IPS-11a (cell line): ENCODE data around the gene CDYL.

ENCODE experiments used
- H3K4me3 ChIP-seq: one replicate; pipeline ENCODE4 v1.5.1; 2013; ENCODE audit warnings: low read depth, low read length, control low read depth

The CDYL gene

DNA sequence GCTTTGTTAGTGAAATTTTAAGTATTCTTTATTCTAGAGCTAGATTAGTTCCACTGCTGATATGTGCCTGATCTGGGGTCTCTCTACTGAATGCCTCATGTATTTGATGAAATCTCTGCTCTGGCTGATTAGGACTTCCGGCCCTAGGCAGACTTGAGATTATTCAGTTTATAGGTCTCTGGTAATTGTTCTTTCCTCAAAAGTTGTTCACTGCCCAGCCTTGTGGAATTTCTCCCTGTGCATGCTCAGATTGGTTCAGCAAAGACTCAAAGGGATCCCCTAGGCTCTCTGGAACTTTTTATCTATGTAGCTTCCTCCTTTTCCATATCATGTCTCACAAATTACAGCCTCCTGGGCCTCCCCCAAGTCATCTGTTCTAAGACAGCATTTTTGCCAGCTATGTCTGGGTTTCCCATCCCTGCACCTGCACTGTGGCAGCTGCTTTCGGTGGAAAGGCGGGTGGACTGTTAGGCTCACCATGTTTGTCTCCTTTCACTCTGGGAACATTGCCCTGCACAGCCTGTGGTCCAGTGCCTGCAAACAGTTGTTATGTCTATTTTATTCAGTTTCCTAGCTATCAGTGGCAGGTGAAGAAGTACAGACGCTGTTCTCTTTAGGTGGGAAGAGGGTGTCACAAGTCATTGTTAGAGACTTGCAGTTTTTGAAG is 154.0 kb downstream of the CDYL start:
- H3K4me3 ChIP-seq: no peak overlapping the region

DNA sequence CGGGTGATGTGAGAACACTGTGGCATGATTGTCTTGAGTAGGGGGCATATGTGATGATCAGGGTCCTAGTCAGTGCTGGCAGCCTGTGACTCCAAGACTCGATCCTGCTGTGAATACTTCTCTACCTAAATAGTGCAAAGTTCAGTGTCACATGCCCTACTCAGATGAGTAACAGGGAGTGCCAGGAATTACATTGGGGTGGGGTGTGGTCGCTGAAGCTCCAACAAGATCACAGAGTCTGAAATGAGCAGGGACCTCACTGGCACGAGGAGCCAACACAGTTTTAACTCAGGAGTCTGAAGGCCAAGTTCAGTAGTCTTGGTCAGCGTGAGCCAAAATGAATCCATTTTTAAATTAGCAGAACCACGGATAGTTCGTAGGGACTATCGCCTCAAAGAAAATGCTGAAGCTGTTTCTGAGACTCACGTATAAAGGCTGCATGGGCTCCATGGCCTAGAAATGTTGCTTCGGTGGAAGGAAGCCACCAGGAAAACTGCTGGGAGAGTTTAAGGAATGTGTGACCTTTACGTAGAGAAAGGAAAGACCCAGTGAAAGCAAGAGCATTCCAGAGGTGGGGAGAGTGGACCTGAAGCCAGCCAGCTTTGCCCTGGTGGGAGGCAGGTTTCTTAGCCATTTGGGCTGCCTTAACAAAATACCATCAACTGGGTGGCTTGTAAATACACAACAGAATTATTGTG is 155.5 kb downstream of the CDYL start:
- no peak overlapping the region for H3K4me3 ChIP-seq

GRCh38 chr6:4932228-4932903 is 156.2 kb downstream of the CDYL start:
- H3K4me3 ChIP-seq: no peak overlapping the region

DNA sequence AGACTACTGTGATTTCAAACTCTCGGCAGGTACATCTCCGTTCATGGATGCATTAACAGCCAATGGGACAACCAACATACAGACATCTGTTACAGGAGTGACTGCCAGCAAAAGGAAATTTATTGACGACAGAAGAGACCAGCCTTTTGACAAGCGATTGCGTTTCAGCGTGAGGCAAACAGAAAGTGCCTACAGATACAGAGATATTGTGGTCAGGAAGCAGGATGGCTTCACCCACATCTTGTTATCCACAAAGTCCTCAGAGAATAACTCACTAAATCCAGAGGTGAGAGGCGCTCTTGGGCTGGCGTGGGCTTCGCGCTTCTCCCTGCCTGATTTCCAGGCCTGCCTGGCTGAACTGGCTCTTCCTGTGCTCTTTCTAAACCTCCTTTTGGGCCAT is 159.3 kb downstream of the CDYL start:
- no peak overlapping the region for H3K4me3 ChIP-seq

- no peak overlapping the region for H3K4me3 ChIP-seq
Observed at GRCh38 chr6:4935975-4936680, 159.9 kb downstream of the CDYL start.

DNA sequence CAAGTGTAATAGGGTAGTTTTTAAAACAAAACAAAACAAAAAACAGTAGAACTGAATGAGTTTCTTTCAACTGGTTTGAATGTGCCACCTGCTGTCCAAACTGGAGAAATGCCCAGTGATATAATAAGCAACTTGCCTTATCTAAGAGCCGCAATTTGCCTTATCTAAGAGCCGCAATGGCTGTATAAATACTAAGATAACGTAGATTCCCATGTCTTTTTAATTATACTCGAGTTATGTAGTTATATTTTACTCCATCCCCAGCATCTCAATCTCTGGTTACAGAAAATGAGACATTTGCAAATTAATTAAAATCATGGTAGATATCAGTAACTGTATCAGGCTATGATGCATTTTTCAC is 160.5 kb downstream of the CDYL start:
- no peak overlapping the region for H3K4me3 ChIP-seq

GRCh38 chr6:4937414-4937813 is 161.2 kb downstream of the CDYL start:
- no peak overlapping the region for H3K4me3 ChIP-seq

- no peak overlapping the region for H3K4me3 ChIP-seq
Observed at GRCh38 chr6:4939241-4939640, 163.0 kb downstream of the CDYL start.

DNA sequence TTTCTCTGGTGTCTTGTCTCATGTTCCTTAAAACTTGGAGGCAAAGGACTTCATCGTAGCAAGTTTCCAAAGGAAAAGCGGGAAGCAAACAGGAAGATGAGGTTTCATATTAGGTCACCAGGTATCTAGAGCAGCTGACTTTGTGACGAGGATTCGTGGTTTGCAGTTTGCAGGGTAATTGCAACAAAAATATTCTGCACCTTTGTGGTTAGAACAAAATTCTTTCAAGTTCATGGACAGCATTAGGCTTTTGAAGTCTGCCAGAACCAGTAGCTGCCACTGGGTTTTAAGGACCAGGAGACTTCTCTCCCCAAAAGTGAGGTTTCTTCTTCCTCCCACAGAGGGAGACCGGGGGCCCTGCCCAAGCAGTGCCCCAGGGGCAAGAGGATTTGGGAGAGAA is 164.2 kb downstream of the CDYL start:
- no peak overlapping the region for H3K4me3 ChIP-seq

- H3K4me3 ChIP-seq: no peak overlapping the region
Observed at GRCh38 chr6:4941782-4942672, 165.8 kb downstream of the CDYL start.

GRCh38 chr6:4942673-4943009 is 166.4 kb downstream of the CDYL start:
- H3K4me3 ChIP-seq: no peak overlapping the region

DNA sequence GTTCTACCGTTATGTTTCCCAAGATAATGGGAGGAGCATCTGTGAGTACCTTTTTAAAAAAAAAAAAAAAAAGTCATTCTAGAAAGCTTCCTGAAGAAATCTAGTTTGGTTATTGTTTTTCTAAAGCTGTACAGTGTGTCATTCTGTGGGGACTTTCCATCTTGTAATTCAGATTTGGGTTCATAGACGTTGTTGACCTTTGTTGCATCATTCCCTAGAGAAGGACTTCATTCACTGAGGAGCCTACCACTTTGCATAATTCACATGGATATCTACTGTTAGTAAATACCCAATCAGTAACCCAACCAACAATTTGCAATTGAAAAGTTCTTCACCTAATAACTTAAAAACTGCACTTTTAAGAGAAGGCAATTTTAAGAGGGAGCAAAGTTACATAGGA is 167.5 kb downstream of the CDYL start:
- no peak overlapping the region for H3K4me3 ChIP-seq

- H3K4me3 ChIP-seq: no peak overlapping the region
Observed at GRCh38 chr6:4944325-4944724, 168.1 kb downstream of the CDYL start.

DNA sequence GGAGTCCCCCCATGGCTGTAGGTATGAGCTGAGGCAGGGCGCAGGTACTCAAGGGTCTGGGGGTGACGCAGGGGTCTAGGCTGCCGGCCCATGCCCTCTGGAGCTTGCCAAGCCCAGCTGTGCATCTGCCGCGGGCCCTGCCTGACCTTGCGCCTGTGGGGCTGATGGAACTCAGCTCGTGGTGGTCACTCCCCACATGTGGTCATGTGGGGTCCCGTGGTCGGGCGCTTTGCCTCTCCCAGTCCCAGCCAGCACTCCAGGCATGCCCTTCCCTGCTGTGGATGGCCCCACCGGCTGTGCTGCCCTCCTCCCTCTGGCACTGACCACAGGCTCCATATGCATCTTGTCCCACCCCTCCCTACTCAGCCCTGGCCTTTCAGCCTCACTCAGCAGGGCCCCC is 170.3 kb downstream of the CDYL start:
- no peak overlapping the region for H3K4me3 ChIP-seq

DNA sequence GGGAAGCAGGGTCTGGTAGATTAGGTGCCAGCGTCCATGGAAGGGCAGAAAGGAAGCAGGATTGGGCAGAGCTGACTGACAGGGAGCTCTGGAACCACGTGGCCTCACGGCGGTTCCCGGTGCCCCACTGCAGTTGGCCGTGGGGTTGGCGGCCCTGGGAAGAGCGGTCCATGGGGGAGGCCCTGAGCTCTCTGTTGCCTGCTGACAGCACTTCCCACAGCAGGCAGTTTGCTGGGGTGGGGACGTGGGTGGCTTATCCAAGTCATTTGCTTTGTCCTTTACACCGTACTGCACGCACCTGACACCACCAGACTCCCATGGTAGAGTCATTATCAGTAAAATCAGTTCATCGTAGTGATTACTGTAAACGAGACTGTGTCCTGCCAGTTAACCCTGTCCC is 171.5 kb downstream of the CDYL start:
- H3K4me3 ChIP-seq: no peak overlapping the region

- H3K4me3 ChIP-seq: no peak overlapping the region
Observed at GRCh38 chr6:4948781-4949450, 172.7 kb downstream of the CDYL start.

- no peak overlapping the region for H3K4me3 ChIP-seq
Observed at GRCh38 chr6:4950076-4950475, 173.9 kb downstream of the CDYL start.

GRCh38 chr6:4950836-4951533 is 174.8 kb downstream of the CDYL start:
- no peak overlapping the region for H3K4me3 ChIP-seq

DNA sequence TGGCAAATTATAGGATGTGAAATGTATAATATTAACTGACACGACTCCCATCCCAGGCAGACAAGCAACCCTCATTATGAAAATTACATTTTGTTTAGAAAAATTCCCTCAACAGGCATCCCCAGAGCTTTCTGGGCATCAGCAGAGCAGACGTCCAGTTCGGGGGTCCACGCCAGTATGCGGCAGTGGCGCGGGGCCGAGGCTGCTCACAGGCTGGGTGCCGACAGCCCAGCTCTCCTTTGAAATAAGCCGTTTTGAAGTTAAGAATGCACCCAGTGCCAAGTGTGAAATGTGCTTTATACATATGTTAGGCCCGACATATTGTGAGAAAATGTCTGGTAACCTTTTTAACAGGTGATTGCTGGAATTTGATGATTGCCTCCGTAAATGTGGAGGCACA is 177.2 kb downstream of the CDYL start:
- H3K4me3 ChIP-seq: no peak overlapping the region

DNA sequence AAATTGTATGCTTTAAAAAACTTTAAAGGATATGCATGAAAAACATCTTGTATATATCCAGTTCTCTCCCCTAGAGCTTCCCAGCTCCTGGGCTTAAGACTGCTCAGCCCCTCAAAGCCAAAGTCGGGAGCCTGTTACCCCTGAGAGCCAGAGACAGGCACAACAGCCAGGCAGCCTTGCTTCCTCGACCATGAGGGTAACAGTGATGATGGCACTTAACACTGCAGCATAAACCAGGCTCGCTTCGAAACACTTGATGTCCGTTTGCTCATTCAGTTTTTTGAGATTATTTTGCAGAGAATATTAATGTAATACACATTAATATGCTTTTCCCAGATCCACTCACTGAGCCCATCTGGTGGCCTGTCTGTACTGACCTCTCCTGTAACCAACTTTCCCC is 180.4 kb downstream of the CDYL start:
- no peak overlapping the region for H3K4me3 ChIP-seq
